22Rv1 (cell line): Measurements from ENCODE around the gene KIF20A.
"Not testable (repeated sequence)": the region's sequence is repeated elsewhere in the genome, so short reads cannot be mapped to it uniquely, and the experiment has no call there.

Experiments
- H3K27ac ChIP-seq: fragments of 450-650 bp; 2 replicates; pipeline ENCODE4 v1.5.1; 2017
- ZFX ChIP-seq: fragments of 450-650 bp; IDR thresholded peaks from 2 replicates; pipeline ENCODE4 v1.6.1; 2017; ENCODE audit warnings: antibody characterized with exemption, borderline replicate concordance
- TF ChIP-seq, protein P1 (sequence below): fragments of 450-650 bp; IDR thresholded peaks from 2 replicates; pipeline ENCODE4 v1.5.1; 2017; ENCODE audit warnings: mild to moderate bottlenecking

The KIF20A gene

DNA sequence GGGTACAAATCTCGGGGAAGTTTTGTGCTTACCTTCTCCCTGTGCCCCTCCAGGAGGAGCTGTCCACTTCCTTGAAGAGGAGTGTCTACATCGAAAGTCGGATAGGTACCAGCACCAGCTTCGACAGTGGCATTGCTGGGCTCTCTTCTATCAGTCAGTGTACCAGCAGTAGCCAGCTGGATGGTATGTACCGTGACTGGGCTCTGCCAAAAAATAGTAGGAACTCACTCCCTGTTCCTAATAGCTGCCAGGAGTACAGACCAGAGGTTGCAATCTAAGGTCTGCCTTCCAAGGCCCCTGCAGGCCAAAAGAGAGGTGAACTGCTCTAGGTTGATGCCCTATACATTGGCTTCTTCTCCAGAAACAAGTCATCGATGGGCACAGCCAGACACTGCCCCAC lies 3.9 kb downstream of the KIF20A start:
- TF ChIP-seq ZFX, result no peak
- TF ChIP-seq, protein P1, sequence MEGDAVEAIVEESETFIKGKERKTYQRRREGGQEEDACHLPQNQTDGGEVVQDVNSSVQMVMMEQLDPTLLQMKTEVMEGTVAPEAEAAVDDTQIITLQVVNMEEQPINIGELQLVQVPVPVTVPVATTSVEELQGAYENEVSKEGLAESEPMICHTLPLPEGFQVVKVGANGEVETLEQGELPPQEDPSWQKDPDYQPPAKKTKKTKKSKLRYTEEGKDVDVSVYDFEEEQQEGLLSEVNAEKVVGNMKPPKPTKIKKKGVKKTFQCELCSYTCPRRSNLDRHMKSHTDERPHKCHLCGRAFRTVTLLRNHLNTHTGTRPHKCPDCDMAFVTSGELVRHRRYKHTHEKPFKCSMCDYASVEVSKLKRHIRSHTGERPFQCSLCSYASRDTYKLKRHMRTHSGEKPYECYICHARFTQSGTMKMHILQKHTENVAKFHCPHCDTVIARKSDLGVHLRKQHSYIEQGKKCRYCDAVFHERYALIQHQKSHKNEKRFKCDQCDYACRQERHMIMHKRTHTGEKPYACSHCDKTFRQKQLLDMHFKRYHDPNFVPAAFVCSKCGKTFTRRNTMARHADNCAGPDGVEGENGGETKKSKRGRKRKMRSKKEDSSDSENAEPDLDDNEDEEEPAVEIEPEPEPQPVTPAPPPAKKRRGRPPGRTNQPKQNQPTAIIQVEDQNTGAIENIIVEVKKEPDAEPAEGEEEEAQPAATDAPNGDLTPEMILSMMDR, result no peak
- no peak overlapping the region for H3K27ac ChIP-seq

DNA sequence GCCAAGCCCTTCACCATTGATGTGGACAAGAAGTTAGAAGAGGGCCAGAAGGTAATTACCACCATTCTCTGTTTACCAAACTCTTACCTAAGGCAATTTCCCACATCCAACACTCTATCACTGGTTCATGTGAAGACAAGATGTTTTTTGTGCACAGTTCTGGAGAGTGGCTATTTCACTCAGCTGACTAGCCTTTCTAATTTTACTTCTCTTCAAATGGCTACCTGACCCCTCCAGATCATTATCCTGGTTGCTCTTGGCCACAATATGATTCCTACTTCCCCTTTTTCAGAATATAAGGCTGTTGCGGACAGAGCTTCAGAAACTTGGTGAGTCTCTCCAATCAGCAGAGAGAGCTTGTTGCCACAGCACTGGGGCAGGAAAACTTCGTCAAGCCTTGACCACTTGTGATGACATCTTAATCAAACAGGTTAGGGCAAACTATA lies 7.1 kb downstream of the KIF20A start:
- H3K27ac ChIP-seq, result no peak overlapping the region
- TF ChIP-seq ZFX, result no peak
- TF ChIP-seq, protein P1, result no peak

DNA sequence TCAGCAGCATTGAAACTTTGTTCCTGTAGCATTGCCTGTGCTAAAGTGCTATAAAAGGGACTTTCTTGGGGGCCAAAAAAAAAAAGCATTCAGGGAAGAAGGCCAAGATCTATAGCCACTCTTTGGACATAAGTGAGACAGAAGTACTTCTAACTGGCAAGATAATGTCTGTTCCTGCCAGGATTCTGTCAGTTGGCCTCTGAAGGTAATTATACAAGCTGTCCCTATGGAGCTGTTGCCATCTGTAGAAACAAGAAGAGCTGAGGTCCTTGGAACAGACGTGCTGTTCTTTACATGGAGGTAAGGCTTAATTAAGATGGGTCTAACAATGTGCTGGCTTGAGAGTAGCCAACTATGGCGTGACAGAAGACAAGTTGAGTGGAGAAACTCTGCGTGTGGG lies 9.7 kb downstream of the KIF20A start:
- TF ChIP-seq, protein P1, result no peak
- no peak for TF ChIP-seq ZFX
- no peak overlapping the region for H3K27ac ChIP-seq

DNA sequence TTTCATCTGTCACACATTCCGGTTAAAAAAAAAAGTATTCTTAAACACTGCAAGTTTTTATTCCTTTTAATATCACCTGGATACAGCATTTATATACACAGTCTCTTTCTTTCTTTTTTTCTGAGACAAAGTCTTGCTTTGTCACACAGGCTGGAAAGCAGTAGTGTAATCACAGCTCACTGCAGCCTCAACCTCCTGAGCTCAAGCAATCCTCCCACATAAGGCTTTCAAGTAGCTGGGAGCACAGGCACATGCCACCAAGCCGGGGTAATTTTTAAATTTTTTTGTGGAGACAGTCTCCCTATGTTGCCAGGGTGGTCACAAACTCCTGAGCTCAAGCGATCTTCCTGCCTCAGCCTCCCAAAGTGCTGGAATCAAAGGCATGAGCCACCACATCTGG lies 13.9 kb downstream of the KIF20A start:
- TF ChIP-seq, protein P1, result no peak
- no peak overlapping the region for H3K27ac ChIP-seq

DNA sequence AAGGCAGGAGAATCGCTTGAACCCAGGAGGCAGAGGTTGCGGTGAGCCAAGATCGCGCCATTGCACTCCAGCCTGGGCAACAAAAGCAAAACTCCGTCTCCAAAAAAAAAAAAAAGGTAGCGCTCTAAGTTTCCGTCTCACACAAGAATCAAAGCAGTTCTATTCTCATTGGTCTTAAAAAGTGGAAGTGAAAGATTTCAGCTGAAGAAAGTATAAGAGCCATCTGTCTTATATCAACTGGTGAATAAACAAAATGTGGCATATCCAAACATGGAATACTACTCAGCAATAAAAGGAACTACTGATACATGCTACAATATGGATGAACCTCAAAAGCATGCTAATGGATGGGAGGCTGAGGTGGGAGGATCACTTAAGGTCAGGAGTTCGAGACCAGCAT lies 14.9 kb downstream of the KIF20A start:
- not testable (repeated sequence) for H3K27ac ChIP-seq

DNA sequence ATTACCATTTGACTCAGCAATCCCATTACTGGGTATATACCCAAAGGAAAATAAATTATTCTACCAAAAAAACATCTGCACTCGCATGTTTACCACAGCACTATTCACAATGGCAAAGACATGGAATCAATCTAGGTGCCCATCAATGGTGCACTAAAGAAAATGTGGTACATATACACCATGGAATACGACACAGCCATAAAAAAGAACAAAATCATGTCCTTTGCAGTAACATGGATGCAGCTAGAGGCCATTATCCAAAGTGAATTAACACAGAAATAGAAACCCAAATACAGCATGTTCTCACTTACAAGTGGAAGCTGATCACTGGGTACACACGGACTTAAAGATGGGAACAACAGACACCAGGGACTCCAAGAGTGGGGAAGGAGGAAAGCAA lies 32.1 kb downstream of the KIF20A start:
- TF ChIP-seq, protein P1, result no peak
- no peak for TF ChIP-seq ZFX

DNA sequence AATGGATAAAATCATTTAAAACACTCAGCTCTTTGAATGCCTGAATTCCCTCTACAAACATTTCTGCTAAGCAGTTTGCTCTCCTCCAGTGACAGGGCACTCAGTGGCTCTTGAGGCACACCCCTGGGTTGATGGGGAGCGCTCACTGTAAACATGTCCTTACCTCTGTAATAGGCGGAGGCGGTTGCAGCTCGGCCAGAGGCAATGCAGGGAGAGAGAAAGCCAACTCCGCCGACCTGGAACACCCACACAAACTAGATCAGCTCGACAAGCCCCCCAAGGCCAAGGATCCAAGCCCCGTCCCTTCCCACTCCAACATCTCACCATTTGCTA lies 33.9 kb downstream of the KIF20A start:
- TF ChIP-seq, protein P1, result no peak
- no peak for TF ChIP-seq ZFX
- H3K27ac ChIP-seq, result peak overlapping the region; percentile 96

More for the DNA sequence above, 32.1 kb downstream of the KIF20A start:
- H3K27ac ChIP-seq, result no peak overlapping the region

DNA sequence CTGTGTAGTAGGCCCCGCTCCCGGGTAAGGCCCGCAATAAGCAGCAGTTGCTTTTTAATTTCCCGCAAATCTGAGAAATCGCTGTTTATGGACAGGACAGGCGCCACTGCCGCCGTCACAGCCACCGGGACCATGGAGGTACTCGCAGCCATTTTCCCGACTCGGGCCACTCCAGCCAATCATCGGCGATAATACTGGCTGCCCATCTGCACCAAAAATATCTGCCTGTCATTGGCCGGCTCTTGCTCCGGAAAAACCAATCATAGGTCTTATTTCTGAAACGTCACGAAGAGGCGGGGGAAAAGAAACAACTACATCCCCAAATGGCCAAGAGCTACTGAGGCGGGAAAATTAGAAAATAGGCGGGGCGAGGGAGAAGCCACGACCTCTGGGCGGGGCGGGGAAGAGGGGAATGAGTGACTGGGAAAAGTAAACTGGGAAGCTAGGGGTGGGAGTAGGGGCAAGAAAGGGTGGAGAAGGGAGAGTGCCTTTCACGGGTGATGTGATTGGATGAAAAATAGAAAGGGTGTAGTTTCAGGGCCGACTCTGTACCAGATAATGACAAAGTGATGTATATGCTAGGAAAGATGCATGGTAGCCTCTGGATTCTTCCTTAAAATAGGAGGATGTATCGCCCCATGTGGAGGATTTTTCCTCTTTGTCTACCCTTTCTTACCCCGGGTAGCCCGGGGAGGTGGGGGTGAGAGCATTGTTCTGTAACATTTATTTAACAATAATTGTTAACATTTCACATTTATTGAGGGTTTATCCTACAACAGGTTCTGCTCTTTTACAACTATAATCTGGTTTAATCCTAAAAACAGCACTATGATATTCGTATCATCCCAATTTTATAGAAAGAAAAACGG lies 34.5 kb downstream of the KIF20A start, which contains the start of gene CDC23:
Gene CDC23, minus strand, starts transcription at position 163 of the 869 bp plus-strand sequence. Its CDS starts 11 bp downstream, at position 152.
- no peak for TF ChIP-seq ZFX
- TF ChIP-seq, protein P1, result no peak
- peak within 1 kb of the TSS; percentile 96 for H3K27ac ChIP-seq
